DND-41 (cell line): ENCODE data around the gene KIF18A.
"Not testable (repeated sequence)": the region's sequence is repeated elsewhere in the genome, so short reads cannot be mapped to it uniquely, and the experiment has no call there.

Source experiments
- ATAC-seq: fragments of 200-7000 bp; cut with Tn5 transposase; 3 replicates; pipeline ENCODE4 v1.9.1; 2021; ENCODE audit warnings: low read depth; ENCODE audit not compliant: insufficient read depth
- DNase-seq: peaks from one replicate; pipeline ENCODE4 v3.0.0-alpha.2; 2020
- H2AFZ ChIP-seq: 2 replicates; pipeline ENCODE4 v1.6.0; 2012; ENCODE audit warnings: low read depth, low read length
- H3K27ac ChIP-seq: 2 replicates; pipeline ENCODE4 v1.5.1; 2012; ENCODE audit warnings: low read length, inconsistent platforms
- H3K27me3 ChIP-seq: fragments of 200-600 bp; sonication (generic); 2 replicates; pipeline ENCODE4 v1.6.0; 2012; ENCODE audit warnings: low read length, mild to moderate bottlenecking, inconsistent platforms; ENCODE audit not compliant: insufficient read depth, poor library complexity
- H3K36me3 ChIP-seq: 2 replicates; pipeline ENCODE4 v1.5.1; 2012; ENCODE audit warnings: low read length, inconsistent platforms; ENCODE audit not compliant: insufficient read depth
- H3K4me1 ChIP-seq: 2 replicates; pipeline ENCODE4 v1.5.1; 2012; ENCODE audit warnings: mild to moderate bottlenecking, low read length; ENCODE audit not compliant: insufficient read depth
- H3K4me2 ChIP-seq: 2 replicates; pipeline ENCODE4 v1.6.0; 2012; ENCODE audit warnings: mild to moderate bottlenecking, moderate library complexity, low read length, inconsistent platforms; ENCODE audit not compliant: insufficient read depth
- H3K4me3 ChIP-seq, 2 experiments: fragments of 200-600 bp in 1 of 2; shearing (Covaris generic) in 1 of 2; 2 replicates each; pipeline ENCODE4 v1.5.1; 2012 to 2016; ENCODE audit warnings: inconsistent platforms in 2 of 2, low read length in 2 of 2, mild to moderate bottlenecking in 2 of 2, low read depth in 1 of 2, moderate library complexity in 1 of 2
- H3K79me2 ChIP-seq: 2 replicates; pipeline ENCODE4 v1.6.0; 2012; ENCODE audit warnings: low read length, inconsistent platforms; ENCODE audit not compliant: insufficient read depth
- H3K9ac ChIP-seq: 2 replicates; pipeline ENCODE4 v1.6.0; 2012; ENCODE audit warnings: low read depth, mild to moderate bottlenecking, inconsistent platforms, low read length, moderate library complexity
- H3K9me3 ChIP-seq: 2 replicates; pipeline ENCODE4 v1.5.1; 2012; ENCODE audit warnings: low read length, moderate library complexity, mild to moderate bottlenecking, inconsistent platforms; ENCODE audit not compliant: insufficient read depth, severe bottlenecking
- H4K20me1 ChIP-seq: 2 replicates; pipeline ENCODE4 v1.6.0; 2012; ENCODE audit warnings: low read length; ENCODE audit not compliant: insufficient read depth
- CTCF ChIP-seq: IDR thresholded peaks from 2 replicates; pipeline ENCODE4 v1.5.1; 2012; ENCODE audit warnings: borderline replicate concordance, low read length, moderate library complexity, mild to moderate bottlenecking; ENCODE audit not compliant: poor library complexity, severe bottlenecking; ENCODE audit errors: extremely low read depth
- EZH2 ChIP-seq: IDR thresholded peaks from 3 replicates; pipeline ENCODE4 v1.6.1; 2012; ENCODE audit warnings: borderline replicate concordance, low read depth, mild to moderate bottlenecking, moderate library complexity, low read length, inconsistent platforms; ENCODE audit not compliant: severe bottlenecking

The KIF18A gene

GRCh38 chr11:28090052-28090749 is 17.8 kb downstream of the KIF18A start:
- no peaks in the 10 kb centered on the region for H3K4me1 ChIP-seq
- TF ChIP-seq EZH2 (no peak), CTCF (no peak)
- H3K27me3 ChIP-seq = no peaks in the 10 kb centered on the region
- H2AFZ ChIP-seq = no peak overlapping the region
- H3K4me2 ChIP-seq = no peak overlapping the region
- ATAC-seq = no peak
- peaks cover 52% of the 10 kb centered on the region for H3K36me3 ChIP-seq
- DNase-seq = no peak
- H3K27ac ChIP-seq = no peak overlapping the region
- H4K20me1 ChIP-seq = no peaks in the 10 kb centered on the region
- H3K79me2 ChIP-seq = peaks cover 6% of the 10 kb centered on the region
- H3K9me3 ChIP-seq = no peaks in the 10 kb centered on the region
- no peak overlapping the region for H3K9ac ChIP-seq
- H3K4me3 ChIP-seq = no peak overlapping the region

DNA sequence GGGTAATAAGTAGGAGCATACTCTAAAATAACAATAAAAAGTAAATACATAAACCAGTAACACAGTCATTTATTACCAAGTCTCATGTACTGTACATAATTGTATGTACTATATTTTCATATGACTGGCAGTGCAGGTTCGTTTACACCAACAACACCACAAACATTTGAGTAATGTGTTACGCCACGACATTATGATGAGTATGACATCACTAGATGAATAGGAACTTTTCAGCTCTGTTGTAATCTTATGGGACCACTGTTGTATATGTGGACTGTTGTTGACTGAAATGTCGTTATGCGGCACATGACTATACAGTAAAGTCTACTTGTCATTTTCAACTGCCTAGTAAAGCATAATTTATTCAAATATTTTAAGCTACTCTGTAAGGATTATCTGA is 18.6 kb downstream of the KIF18A start:
- ATAC-seq = no peak
- no peak for DNase-seq
- Histone ChIP-seq H3K36me3 (peaks cover 52% of the 10 kb centered on the region), H3K9ac (no peak overlapping the region), H3K27ac (no peak overlapping the region), H3K4me2 (no peak overlapping the region), H3K27me3 (no peaks in the 10 kb centered on the region), H2AFZ (no peak overlapping the region), H3K79me2 (no peaks in the 10 kb centered on the region; the same call in 1 of the 2 replicates), H4K20me1 (no peaks in the 10 kb centered on the region), H3K4me3 (no peak overlapping the region), H3K4me1 (no peaks in the 10 kb centered on the region), H3K9me3 (no peaks in the 10 kb centered on the region)
- TF ChIP-seq CTCF = no peak
- no peak for TF ChIP-seq EZH2

DNA sequence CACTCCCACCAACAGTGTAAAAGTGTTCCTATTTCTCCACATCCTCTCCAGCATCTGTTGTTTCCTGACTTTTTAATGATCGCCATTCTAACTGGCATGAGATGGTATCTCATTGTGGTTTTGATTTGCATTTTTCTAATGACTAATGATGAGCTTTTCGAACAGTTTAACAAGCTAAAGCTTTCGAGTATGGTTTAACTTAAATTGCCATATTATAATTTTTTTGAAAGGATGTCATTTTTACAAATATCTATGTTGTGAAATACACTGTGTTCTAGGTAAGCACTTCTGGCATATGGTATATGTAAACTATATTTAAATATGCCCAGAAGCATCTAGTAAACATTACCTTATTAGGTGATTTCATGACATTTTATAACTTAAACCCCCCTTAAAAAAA is 20.3 kb downstream of the KIF18A start:
- not testable (repeated sequence) for H3K27ac ChIP-seq, H4K20me1 ChIP-seq, H3K4me2 ChIP-seq, ATAC-seq, H3K79me2 ChIP-seq, H3K4me3 ChIP-seq, H3K9ac ChIP-seq, H3K27me3 ChIP-seq, H3K4me1 ChIP-seq, DNase-seq, H2AFZ ChIP-seq, H3K9me3 ChIP-seq
- H3K36me3 ChIP-seq = peaks cover 57% of the 10 kb centered on the region

GRCh38 chr11:28087192-28087591 is 20.8 kb downstream of the KIF18A start:
- not testable (repeated sequence) for H3K4me2 ChIP-seq, H3K4me3 ChIP-seq, H3K9me3 ChIP-seq, H3K27ac ChIP-seq, DNase-seq, H3K27me3 ChIP-seq, H3K79me2 ChIP-seq, ATAC-seq, H2AFZ ChIP-seq, H3K9ac ChIP-seq, H4K20me1 ChIP-seq, H3K4me1 ChIP-seq
- peaks cover 60% of the 10 kb centered on the region for H3K36me3 ChIP-seq
